HCT116 (cell line): ENCODE results near the gene LY9. TPM values are rescaled to one million over a fixed set of nuclear protein-coding genes. Genes with fewer than 3 reads are reported as not detected.

Source experiments
- ATAC-seq: fragments of 200-7000 bp; cut with Tn5 transposase; 2 replicates; pipeline ENCODE4 v1.9.1; 2020; ENCODE audit warnings: mild to moderate bottlenecking, moderate library complexity
- BruUV-seq: library from RNA; stranded (reverse); fragments of 400-500 nt; replicated peaks from 2 replicates; lab custom pipeline; 2021; lab: Mats Ljungman, UMichigan
- CTCF ChIA-PET: fragments of 300-600 bp; sonication (Branson Sonifier 250); formaldehyde crosslinking; loops from one replicate; lab custom pipeline; 2021; ENCODE audit warnings: antibody characterized with exemption; lab: Charles Lee
- POLR2A ChIA-PET: fragments of 300-600, 350-600 bp; sonication (Branson Sonifier 250); formaldehyde crosslinking; loops from one replicate; lab custom pipeline; 2021; ENCODE audit warnings: antibody characterized with exemption; lab: Charles Lee
- RAD21 ChIA-PET, 2 experiments: fragments of 300-600 bp; sonication (Branson Sonifier 250); formaldehyde crosslinking; loops; one replicate each; lab custom pipeline; 2023; ENCODE audit warnings: low total read pairs in 2 of 2; ENCODE audit not compliant: uncharacterized antibody in 2 of 2, unreplicated experiment in 2 of 2, low non-redundant PET in 1 of 2; lab: Charles Lee
- DNase-seq: peaks from one replicate; pipeline ENCODE4 v3.0.0-alpha.2; 2010; ENCODE audit warnings: low read depth, low spot score
- H2AFZ ChIP-seq: fragments of 200-600 bp; shearing (Covaris generic), sonication (generic); 2 replicates; pipeline ENCODE4 v1.6.1; 2017; ENCODE audit warnings: low read depth, mixed run types, mixed read lengths, antibody characterized with exemption, low read length; ENCODE audit not compliant: poor library complexity, severe bottlenecking
- H3K27ac ChIP-seq: 2 replicates; pipeline ENCODE4 v1.5.1; 2012; ENCODE audit warnings: low read depth, low read length
- H3K27me3 ChIP-seq: fragments of 200-600 bp; sonication (generic); 2 replicates; pipeline ENCODE4 v1.6.1; 2016; ENCODE audit warnings: mixed run types, low read length, mixed read lengths; ENCODE audit not compliant: insufficient read depth
- H3K36me3 ChIP-seq, 2 experiments: fragments of 200-500 bp in 1 of 2; fragments of 200-600 bp in 1 of 2; sonication (Bioruptor generic) in 1 of 2; sonication (generic) in 1 of 2; 2 replicates each; pipeline versions ENCODE4 v1.5.1 to v1.6.1; 2014 to 2016; ENCODE audit warnings: low read length in 2 of 2, inconsistent platforms in 1 of 2, mixed read lengths in 1 of 2, mixed run types in 1 of 2; ENCODE audit not compliant: insufficient read depth in 2 of 2, control insufficient read depth in 1 of 2
- H3K4me1 ChIP-seq, 2 experiments: fragments of 200-600 bp in 1 of 2; sonication (generic) in 1 of 2; 2 replicates each; pipeline versions ENCODE4 v1.5.1 to v1.6.1; 2012 to 2017; ENCODE audit warnings: low read length in 2 of 2, inconsistent platforms in 1 of 2, mild to moderate bottlenecking in 1 of 2, mixed read lengths in 1 of 2, mixed run types in 1 of 2, moderate library complexity in 1 of 2; ENCODE audit not compliant: insufficient read depth in 2 of 2, control insufficient read depth in 1 of 2
- H3K4me2 ChIP-seq: fragments of 200-600 bp; sonication (generic); 2 replicates; pipeline ENCODE4 v1.6.1; 2017; ENCODE audit warnings: mixed run types, low read length, mixed read lengths
- H3K4me3 ChIP-seq, 2 experiments: fragments of 200-600 bp in 1 of 2; sonication (generic) in 1 of 2; replicated peaks in 1 of 2; 2 replicates each; pipeline ENCODE4 v1.5.1; 2011 to 2016; ENCODE audit warnings: low read length in 2 of 2, control low read depth in 1 of 2, low read depth in 1 of 2, mild to moderate bottlenecking in 1 of 2, mixed read lengths in 1 of 2, mixed run types in 1 of 2
- H3K79me2 ChIP-seq: fragments of 200-600 bp; sonication (generic); 2 replicates; pipeline ENCODE4 v1.6.1; 2017; ENCODE audit warnings: mild to moderate bottlenecking, mixed run types, low read length, moderate library complexity, mixed read lengths; ENCODE audit not compliant: insufficient read depth
- H3K9ac ChIP-seq: fragments of 200-600 bp; sonication (generic); 2 replicates; pipeline ENCODE4 v1.6.1; 2016; ENCODE audit warnings: low read length, mixed read lengths
- H3K9me2 ChIP-seq: fragments of 200-600 bp; sonication (generic), shearing (Covaris generic); 2 replicates; pipeline ENCODE4 v1.6.1; 2017; ENCODE audit warnings: mixed run types, mild to moderate bottlenecking, moderate library complexity; ENCODE audit not compliant: insufficient read depth
- H3K9me3 ChIP-seq, 2 experiments: fragments of 200-500 bp in 1 of 2; fragments of 200-600 bp in 1 of 2; sonication (Bioruptor generic) in 1 of 2; sonication (generic) in 1 of 2; 2 replicates each; pipeline ENCODE4 v1.6.1; 2014 to 2017; ENCODE audit warnings: low read length in 2 of 2, mixed read lengths in 2 of 2, inconsistent platforms in 1 of 2, low read depth in 1 of 2, mild to moderate bottlenecking in 1 of 2, mixed run types in 1 of 2, moderate library complexity in 1 of 2; ENCODE audit not compliant: control insufficient read depth in 1 of 2, insufficient read depth in 1 of 2
- H4K20me1 ChIP-seq: fragments of 200-600 bp; sonication (generic), shearing (Covaris generic); 2 replicates; pipeline ENCODE4 v1.6.1; 2017; ENCODE audit warnings: mixed run types, mild to moderate bottlenecking, moderate library complexity; ENCODE audit not compliant: insufficient read depth
- CBX3 ChIP-seq: IDR thresholded peaks from 2 replicates; pipeline ENCODE4 v1.6.1; 2012; ENCODE audit warnings: low read depth
- EGR1 ChIP-seq: IDR thresholded peaks from 2 replicates; pipeline ENCODE4 v1.6.1; 2012; ENCODE audit warnings: low read depth
- ELF1 ChIP-seq: IDR thresholded peaks from 2 replicates; pipeline ENCODE4 v1.6.1; 2012; ENCODE audit warnings: low read depth, borderline replicate concordance
- JUND ChIP-seq: IDR thresholded peaks from 2 replicates; pipeline ENCODE4 v1.6.1; 2012
- SP1 ChIP-seq: IDR thresholded peaks from 2 replicates; pipeline ENCODE4 v1.6.1; 2012; ENCODE audit warnings: low read depth
- SRF ChIP-seq: IDR thresholded peaks from 2 replicates; pipeline ENCODE4 v1.6.1; 2012; ENCODE audit warnings: low read depth
- TCF7L2 ChIP-seq: IDR thresholded peaks from 2 replicates; pipeline ENCODE4 v1.7.0; 2011; ENCODE audit warnings: borderline replicate concordance, inconsistent platforms; ENCODE audit not compliant: insufficient read depth, insufficient read length; ENCODE audit errors: extremely low read depth
- YY1 ChIP-seq: IDR thresholded peaks from 2 replicates; pipeline ENCODE4 v1.6.1; 2011; ENCODE audit warnings: low read length, low read depth, moderate library complexity, mild to moderate bottlenecking; ENCODE audit not compliant: insufficient replicate concordance; ENCODE audit errors: extremely low read depth
- ZFX ChIP-seq: fragments of 450-650 bp; IDR thresholded peaks from 2 replicates; pipeline ENCODE4 v1.6.1; 2017
- intact Hi-C: fragments of 100-400 bp; cut with micrococcal nuclease; formaldehyde crosslinking; loops from 2 replicates; pipeline ENCODE4 v1.10.0; 2022
- total RNA-seq: library from RNA; stranded (reverse); gene quantifications from one replicate; pipeline ENCODE4 v1.2.1, GENCODE V29; 2021; ENCODE audit not compliant: unreplicated experiment
- TF ChIP-seq, protein P1 (sequence below): IDR thresholded peaks from 2 replicates; pipeline ENCODE4 v1.6.1; 2012
- TF ChIP-seq, protein P2 (sequence below), 3 experiments: fragments of 200-600 bp in 1 of 3; sonication (generic) in 1 of 3; IDR thresholded peaks in 2 of 3; conservative IDR thresholded peaks in 1 of 3; 2 replicates each; pipeline ENCODE4 v1.5.1; 2012 to 2017; ENCODE audit warnings: low read depth in 2 of 3, low read length in 2 of 3, antibody characterized with exemption in 1 of 3, borderline replicate concordance in 1 of 3, control low read depth in 1 of 3, mild to moderate bottlenecking in 1 of 3, mixed read lengths in 1 of 3, mixed run types in 1 of 3, moderate library complexity in 1 of 3; ENCODE audit not compliant: insufficient read depth in 1 of 3

The LY9 gene
- total RNA-seq, 1 experiment from 2014 or later = 0.22 TPM

- Histone ChIP-seq H3K9me3 (no peaks in the 10 kb centered on the region), H3K79me2 (no peaks in the 10 kb centered on the region), H3K9me2 (no peaks in the 10 kb centered on the region), H2AFZ (no peak overlapping the region), H3K4me2 (no peak overlapping the region), H3K27ac (no peak overlapping the region), H3K9ac (no peak overlapping the region), H3K27me3 (no peaks in the 10 kb centered on the region), H3K4me1 (no peaks in the 10 kb centered on the region), H3K36me3 (no peaks in the 10 kb centered on the region), H4K20me1 (no peaks in the 10 kb centered on the region), H3K4me3 (no peak overlapping the region)
- POLR2A ChIA-PET = no interaction called here
- TF ChIP-seq ZFX (no peak), ELF1 (no peak)
- TF ChIP-seq, protein P1, sequence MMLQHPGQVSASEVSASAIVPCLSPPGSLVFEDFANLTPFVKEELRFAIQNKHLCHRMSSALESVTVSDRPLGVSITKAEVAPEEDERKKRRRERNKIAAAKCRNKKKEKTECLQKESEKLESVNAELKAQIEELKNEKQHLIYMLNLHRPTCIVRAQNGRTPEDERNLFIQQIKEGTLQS = no peak
- CTCF ChIA-PET = no interaction called here
- intact Hi-C loops = no loop called here
- DNase-seq (no peak), ATAC-seq (no peak)
- RAD21 ChIA-PET = no interaction called here
- no TSS peak for BruUV-seq
These were observed 1.6 kb upstream of the LY9 start for GRCh38 chr1:160794376-160794775.

DNA sequence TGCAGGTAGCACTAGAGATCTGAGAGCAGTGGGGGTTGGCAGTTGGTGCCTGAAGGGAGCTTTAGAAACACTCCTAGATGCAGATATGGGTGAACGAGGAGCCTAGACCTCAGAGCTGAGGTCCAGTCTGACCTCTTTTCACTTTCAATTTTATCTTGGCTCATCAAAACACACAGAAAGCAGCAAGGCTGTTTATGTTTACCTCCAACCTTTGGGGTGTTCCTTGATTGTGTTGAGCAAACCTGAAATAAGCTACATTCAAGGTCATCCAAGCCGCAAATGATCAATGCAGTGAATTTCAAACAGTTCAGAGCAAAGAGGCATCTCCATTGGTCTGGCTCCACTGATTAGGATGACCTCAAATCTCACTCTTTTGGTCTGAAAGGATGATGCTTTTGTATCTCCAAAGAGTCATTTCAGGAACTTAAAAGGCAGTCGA, 1.3 kb downstream of the LY9 start:
- Histone ChIP-seq H3K9me3 (no peaks in the 10 kb centered on the region), H4K20me1 (no peaks in the 10 kb centered on the region), H3K4me2 (no peak overlapping the region), H3K79me2 (no peaks in the 10 kb centered on the region), H3K27me3 (no peaks in the 10 kb centered on the region), H3K4me1 (no peaks in the 10 kb centered on the region), H3K36me3 (no peaks in the 10 kb centered on the region), H3K9me2 (no peaks in the 10 kb centered on the region), H2AFZ (no peak overlapping the region), H3K4me3 (no peak overlapping the region), H3K27ac (no peak overlapping the region), H3K9ac (no peak overlapping the region)
- ChIA-PET RAD21 (no interaction called here), CTCF (no interaction called here), POLR2A (no interaction called here)
- TF ChIP-seq YY1 (no peak), TCF7L2 (no peak), CBX3 (no peak), EGR1 (no peak), SRF (no peak), SP1 (no peak), ELF1 (no peak), JUND (no peak)
- TF ChIP-seq, protein P2, sequence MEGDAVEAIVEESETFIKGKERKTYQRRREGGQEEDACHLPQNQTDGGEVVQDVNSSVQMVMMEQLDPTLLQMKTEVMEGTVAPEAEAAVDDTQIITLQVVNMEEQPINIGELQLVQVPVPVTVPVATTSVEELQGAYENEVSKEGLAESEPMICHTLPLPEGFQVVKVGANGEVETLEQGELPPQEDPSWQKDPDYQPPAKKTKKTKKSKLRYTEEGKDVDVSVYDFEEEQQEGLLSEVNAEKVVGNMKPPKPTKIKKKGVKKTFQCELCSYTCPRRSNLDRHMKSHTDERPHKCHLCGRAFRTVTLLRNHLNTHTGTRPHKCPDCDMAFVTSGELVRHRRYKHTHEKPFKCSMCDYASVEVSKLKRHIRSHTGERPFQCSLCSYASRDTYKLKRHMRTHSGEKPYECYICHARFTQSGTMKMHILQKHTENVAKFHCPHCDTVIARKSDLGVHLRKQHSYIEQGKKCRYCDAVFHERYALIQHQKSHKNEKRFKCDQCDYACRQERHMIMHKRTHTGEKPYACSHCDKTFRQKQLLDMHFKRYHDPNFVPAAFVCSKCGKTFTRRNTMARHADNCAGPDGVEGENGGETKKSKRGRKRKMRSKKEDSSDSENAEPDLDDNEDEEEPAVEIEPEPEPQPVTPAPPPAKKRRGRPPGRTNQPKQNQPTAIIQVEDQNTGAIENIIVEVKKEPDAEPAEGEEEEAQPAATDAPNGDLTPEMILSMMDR (IDR thresholded peaks at IDR 0.05 in 2 of 3, conservative IDR thresholded peaks at IDR 0.05 in 1 of 3; ENCODE audit: borderline replicate concordance in 1 of 3, insufficient read depth in 1 of 3, low read depth in 2 of 3, low read length in 2 of 3) = no peak
- no TSS peak for BruUV-seq
- ATAC-seq (no peak), DNase-seq (no peak)
- intact Hi-C loops = no loop called here
